NCI-H1436 treated with DMSO at 0.1 percent for 48 hours (cell line): ENCODE results near the gene CDK9.
A peak's percentile ranks its signal among the peaks of the same experiment; 100 is the strongest.
"Not testable (repeated sequence)": the region's sequence is repeated elsewhere in the genome, so short reads cannot be mapped to it uniquely, and the experiment has no call there.

ENCODE experiments used
- DNase-seq: peaks from one replicate; lab custom pipeline; 2025; lab: John Stamatoyannopoulos, UW

The CDK9 gene

DNA sequence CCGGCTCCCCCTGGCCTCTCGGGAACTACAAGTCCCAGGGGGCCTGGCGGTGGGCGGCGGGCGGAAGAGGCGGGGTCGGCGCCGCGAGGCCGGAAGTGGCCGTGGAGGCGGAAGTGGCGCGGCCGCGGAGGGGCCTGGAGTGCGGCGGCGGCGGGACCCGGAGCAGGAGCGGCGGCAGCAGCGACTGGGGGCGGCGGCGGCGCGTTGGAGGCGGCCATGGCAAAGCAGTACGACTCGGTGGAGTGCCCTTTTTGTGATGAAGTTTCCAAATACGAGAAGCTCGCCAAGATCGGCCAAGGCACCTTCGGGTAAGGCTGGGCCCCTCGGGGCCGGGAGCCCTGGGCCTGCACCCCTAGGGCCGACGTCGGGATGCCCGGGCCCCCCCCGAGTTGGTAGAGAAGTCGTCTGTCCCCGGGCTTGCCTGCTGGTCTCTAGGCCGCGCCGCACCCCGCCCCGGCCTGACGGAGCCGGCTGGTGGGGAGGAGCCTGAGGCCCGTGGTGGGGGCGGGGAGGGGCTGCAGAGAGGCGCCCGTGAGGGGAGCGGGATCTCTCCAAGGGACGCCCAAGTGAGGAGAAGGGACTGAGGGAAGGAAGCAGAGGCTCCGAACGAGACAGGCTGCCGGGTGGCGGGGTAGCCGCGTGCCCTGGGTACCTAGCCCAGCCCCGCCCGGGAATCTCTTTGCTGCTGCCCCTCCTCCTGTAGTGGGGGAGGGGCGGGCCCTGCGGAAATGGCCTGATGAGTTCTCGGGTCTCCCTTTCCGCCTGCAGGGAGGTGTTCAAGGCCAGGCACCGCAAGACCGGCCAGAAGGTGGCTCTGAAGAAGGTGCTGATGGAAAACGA is at the start of gene CDK9:
Gene CDK9 (plus strand): TSS at position 102 of the 840 bp plus-strand sequence. CDS start 115 bp downstream, at position 217.
- DNase-seq = no peak

- DNase-seq = no peak
These were observed 47.2 kb upstream of the CDK9 start for GRCh38 chr9:127738666-127739065.

DNA sequence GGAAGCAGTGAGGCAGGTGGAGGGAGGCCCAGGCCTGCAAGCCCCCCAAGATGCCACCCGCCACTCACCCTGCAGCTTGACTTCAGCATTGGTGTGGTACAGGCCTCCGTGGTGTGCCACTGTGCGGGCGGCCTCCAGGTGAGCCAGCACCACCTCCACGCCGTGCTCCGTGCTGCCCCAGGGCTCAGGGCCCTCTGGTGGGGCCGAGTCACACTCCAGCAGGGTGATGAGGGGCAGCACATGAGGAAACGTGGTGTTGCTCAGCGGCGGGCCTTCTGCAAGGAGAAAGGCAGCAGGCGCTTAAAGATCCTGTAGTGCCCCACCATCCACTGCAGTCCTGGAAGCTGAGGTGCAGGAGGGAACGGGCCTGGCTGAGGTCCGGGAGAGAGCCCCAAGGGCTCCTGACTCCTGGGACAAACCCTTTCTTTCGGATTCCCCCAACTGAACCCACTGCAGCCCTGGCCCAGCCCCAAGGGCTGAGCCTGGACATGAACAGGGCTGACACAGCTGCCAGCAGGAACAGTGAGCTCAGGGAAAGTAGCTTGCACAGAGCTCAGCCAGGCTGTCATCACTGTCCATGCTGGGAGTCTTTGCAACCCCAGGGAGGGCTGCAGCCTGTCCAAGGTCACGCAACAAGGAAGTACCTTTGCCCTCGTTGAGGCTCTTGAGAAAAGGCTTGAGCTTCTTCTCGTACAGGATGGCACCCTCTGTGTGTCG is 46.1 kb upstream of the CDK9 start:
- DNase-seq = no peak

GRCh38 chr9:127741831-127742434 is 43.9 kb upstream of the CDK9 start:
- no peak for DNase-seq

- peak; percentile 86 for DNase-seq
These were observed 43.3 kb upstream of the CDK9 start for GRCh38 chr9:127742435-127743088.

DNA sequence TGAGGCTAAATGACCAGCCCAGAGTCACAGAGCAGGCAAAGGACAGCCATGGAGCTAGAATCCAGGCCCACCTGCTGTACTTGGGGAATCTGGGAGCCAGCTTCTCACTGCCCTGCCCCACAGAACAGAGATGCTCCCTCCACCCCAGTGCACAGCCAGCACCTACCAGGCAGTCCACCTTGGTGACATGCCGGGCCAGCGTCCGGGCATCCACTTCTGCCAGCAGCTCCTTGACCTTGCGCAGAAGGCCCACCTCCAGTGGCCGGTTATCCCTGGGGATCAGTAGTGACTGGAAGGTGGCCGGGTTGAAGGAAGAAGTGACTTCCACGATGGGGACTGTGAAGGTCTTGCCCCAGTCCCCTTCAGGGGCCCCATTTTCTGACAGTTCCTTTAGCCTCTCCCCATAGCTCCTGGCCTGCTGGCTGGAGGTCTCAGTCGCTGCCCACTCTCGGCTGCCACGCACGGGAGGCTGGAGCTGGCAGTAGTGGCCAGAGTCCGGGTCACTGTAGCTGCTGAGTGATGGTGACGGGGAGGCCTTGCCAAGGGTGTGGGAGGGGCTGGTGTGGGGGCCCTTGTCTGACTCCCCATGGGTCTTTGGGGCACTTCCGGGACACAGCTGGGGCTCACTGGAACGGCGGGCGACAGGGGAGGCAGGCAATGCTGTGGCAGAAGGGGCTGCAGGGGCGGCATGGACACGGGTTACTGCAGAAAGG is 41.3 kb upstream of the CDK9 start:
- no peak for DNase-seq

- no peak for DNase-seq
These were observed 38.8 kb upstream of the CDK9 start for GRCh38 chr9:127746959-127747569.

DNA sequence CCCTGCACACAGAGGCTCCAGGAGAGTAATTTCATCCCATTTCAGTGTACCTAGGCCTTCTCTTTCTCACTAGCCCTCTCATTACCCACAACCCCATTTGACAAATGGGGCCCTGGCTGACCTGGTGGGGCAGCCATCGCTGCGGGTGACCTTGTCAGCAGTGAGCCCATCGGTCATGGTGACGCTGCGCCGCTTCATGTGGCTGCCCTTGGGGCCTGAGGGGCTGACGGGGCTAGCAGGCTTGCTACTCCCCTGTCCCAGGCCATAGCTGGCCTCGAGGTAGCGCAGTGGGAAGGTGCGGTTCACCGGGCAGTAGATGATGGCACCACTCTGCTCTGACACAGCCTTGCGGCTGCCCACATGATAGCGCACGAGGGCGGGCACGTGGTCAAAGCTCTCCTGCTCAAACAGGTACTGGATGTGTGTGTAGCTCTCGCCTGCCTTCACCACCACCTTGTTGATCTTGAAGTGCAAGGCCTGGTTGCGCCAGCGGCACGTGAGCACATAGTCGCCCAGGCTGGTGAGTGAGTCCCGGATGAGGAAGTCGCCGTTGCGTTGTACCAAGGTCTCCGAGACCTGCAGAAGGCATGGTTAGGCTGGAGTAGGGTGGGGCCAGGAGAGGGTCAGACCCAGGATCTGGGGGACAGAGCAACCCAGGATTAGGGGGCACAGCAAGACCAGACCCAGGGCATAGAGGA is 36.6 kb upstream of the CDK9 start:
- DNase-seq = no peak

DNA sequence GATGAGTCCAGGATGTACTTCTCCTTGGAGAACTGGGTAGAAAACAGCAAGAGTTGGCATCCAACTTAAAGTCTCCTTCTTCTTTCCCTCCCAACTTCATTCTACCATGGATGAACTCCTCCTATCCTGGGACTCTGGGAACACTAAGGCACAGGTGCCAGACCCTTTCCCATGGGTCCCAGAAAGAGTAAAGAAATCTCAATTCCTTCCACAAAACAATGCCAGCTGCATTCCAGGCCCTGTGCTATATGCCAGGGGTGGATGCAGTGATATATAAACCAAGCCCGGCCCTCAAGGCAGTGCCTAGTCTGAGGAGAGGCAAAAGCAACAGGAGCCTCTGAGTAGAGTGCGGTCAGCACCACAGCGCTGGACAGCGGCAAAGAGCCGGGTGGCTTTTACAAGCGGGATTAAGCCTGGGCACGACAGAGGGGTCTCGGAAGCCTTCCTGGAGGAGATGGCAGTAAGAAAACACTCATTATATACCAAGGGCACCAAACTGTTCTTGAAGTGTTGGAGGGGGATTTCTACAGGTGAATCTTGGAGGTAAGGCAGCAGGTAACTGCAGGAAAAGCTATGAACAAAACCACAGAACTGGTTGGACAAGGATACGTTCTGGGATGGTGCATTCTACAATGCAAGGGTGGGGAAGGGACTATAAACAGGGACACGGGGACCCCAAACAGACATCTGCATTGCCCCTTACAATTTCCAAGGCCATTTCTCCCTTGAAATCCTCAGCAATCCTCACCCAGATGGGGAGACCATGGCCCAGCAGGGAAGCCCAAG is 34.4 kb upstream of the CDK9 start:
- DNase-seq = no peak

DNA sequence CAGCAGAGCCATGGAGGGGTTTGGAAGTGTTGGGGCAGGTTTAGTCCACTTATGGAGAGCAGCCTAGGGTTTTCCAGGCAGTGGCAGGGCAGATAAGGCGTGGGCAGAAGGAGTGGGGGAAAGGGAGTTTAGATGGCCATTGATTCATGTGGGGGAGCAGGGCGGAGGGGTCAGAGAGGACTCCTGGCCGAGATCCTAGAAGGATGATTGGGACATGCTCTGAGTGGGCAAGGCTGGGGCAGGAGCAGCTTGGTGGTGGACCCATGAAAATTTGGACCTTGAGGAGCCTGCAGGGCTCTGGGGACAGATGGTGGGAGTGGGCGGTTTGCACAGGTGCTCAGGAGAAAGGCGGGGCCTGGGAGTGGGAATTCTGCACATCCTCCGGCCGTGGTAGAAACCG is 32.7 kb upstream of the CDK9 start:
- no peak for DNase-seq

GRCh38 chr9:127753622-127754021 is 32.2 kb upstream of the CDK9 start:
- no peak for DNase-seq

- no peak for DNase-seq
These were observed 31.5 kb upstream of the CDK9 start for GRCh38 chr9:127754099-127755060.

GRCh38 chr9:127755061-127756060 is 30.5 kb upstream of the CDK9 start:
- DNase-seq = no peak

GRCh38 chr9:127756233-127756632 is 29.6 kb upstream of the CDK9 start:
- DNase-seq = no peak

GRCh38 chr9:127756776-127757175 is 29.1 kb upstream of the CDK9 start:
- DNase-seq = not testable (repeated sequence)

GRCh38 chr9:127758843-127759242 is 27.0 kb upstream of the CDK9 start:
- no peak for DNase-seq

- DNase-seq = no peak
These were observed 24.8 kb upstream of the CDK9 start for GRCh38 chr9:127761061-127761460.
